ENCODE measurements around the gene MTX1. TPM values are rescaled to one million over a fixed set of nuclear protein-coding genes. Genes with fewer than 3 reads are reported as not detected.

MTX1 gene
- polyA plus RNA-seq, 6 donors from 2014 or later, result 35.5 to 49.1 (median 42.0) TPM

GRCh38 chr1:155247667-155248553, 39.4 kb downstream of the MTX1 start:
- H3K4me1 Mint-ChIP-seq, result peaks cover 18 to 33% (median 33%) of the 10 kb centered on the region in 3 donors
- peaks cover 0 to 6% (median 5%) of the 10 kb centered on the region in 3 donors for H3K27me3 Mint-ChIP-seq
- no peak for DNase-seq
- no peaks in the 10 kb centered on the region for H3K36me3 Mint-ChIP-seq
- no peak for ATAC-seq (ENCODE audit: low read depth in 2 of 2)
- H3K4me3 Mint-ChIP-seq, result peak overlapping the region in 2 of 8 donors; percentile 48 to 67
- peaks cover 0 to 4% (median 2%) of the 10 kb centered on the region in 7 donors for H3K9me3 Mint-ChIP-seq
- H3K27ac Mint-ChIP-seq, result peak overlapping the region in 1 of 6 donors; percentile 37

- ATAC-seq (ENCODE audit: low read depth in 2 of 2) (peak; percentile 28 to 34), DNase-seq (no peak)
- H3K9me3 Mint-ChIP-seq, result no peaks in the 10 kb centered on the region
- H3K27me3 Mint-ChIP-seq, result no peaks in the 10 kb centered on the region
- H3K4me3 Mint-ChIP-seq, result peak overlapping the region; percentile 57 to 86 (median 80)
- no peaks in the 10 kb centered on the region for H3K36me3 Mint-ChIP-seq
- peaks cover 20 to 30% (median 29%) of the 10 kb centered on the region in 3 donors for H3K4me1 Mint-ChIP-seq
- peak overlapping the region in 2 of 6 donors; percentile 33 to 93 for H3K27ac Mint-ChIP-seq
These were observed 41.7 kb downstream of the MTX1 start for GRCh38 chr1:155250246-155250632.

GRCh38 chr1:155250633-155251449, 42.3 kb downstream of the MTX1 start:
- no peaks in the 10 kb centered on the region for H3K9me3 Mint-ChIP-seq
- peaks cover 25 to 35% (median 28%) of the 10 kb centered on the region in 3 donors for H3K4me1 Mint-ChIP-seq
- peak overlapping the region; percentile 49 to 86 (median 77) for H3K4me3 Mint-ChIP-seq
- H3K27me3 Mint-ChIP-seq, result no peaks in the 10 kb centered on the region
- no peaks in the 10 kb centered on the region for H3K36me3 Mint-ChIP-seq
- peak overlapping the region in 3 of 6 donors; percentile 26 to 93 (median 54) for H3K27ac Mint-ChIP-seq
- peak; percentile 96 for DNase-seq
- ATAC-seq (ENCODE audit: low read depth in 2 of 2), result peak; percentile 95 to 96

GRCh38 chr1:155251566-155251965, 43.1 kb downstream of the MTX1 start:
- peaks cover 28 to 37% (median 35%) of the 10 kb centered on the region in 3 donors for H3K4me1 Mint-ChIP-seq
- ATAC-seq (ENCODE audit: low read depth in 2 of 2) (no peak), DNase-seq (no peak)
- H3K4me3 Mint-ChIP-seq, result no peak overlapping the region
- no peaks in the 10 kb centered on the region for H3K27me3 Mint-ChIP-seq
- H3K36me3 Mint-ChIP-seq, result no peaks in the 10 kb centered on the region
- H3K27ac Mint-ChIP-seq, result no peak overlapping the region
- H3K9me3 Mint-ChIP-seq, result no peaks in the 10 kb centered on the region

- no peaks in the 10 kb centered on the region for H3K27me3 Mint-ChIP-seq
- ATAC-seq (ENCODE audit: low read depth in 2 of 2) (no peak), DNase-seq (no peak)
- peaks cover 0 to 10% of the 10 kb centered on the region in 2 donors for H3K36me3 Mint-ChIP-seq
- H3K9me3 Mint-ChIP-seq, result no peaks in the 10 kb centered on the region
- peaks cover 34 to 46% (median 40%) of the 10 kb centered on the region in 3 donors for H3K4me1 Mint-ChIP-seq
- H3K4me3 Mint-ChIP-seq, result peak overlapping the region; percentile 67 to 86 (median 81)
- peak overlapping the region in 3 of 6 donors; percentile 26 to 89 (median 69) for H3K27ac Mint-ChIP-seq
These were observed 44.7 kb downstream of the MTX1 start for GRCh38 chr1:155253208-155253607.

- DNase-seq (no peak), ATAC-seq (ENCODE audit: low read depth in 2 of 2) (no peak)
- Mint-ChIP-seq H3K9me3 (no peaks in the 10 kb centered on the region), H3K36me3 (peaks cover 0 to 10% of the 10 kb centered on the region in 2 donors), H3K27ac (peak overlapping the region in 3 of 6 donors; percentile 26 to 89 (median 69)), H3K4me3 (peak overlapping the region; percentile 76 to 90 (median 84)), H3K4me1 (peaks cover 34 to 46% (median 40%) of the 10 kb centered on the region in 3 donors), H3K27me3 (no peaks in the 10 kb centered on the region)
These were observed 45.3 kb downstream of the MTX1 start for GRCh38 chr1:155253797-155254196.

GRCh38 chr1:155254228-155254713, 45.8 kb downstream of the MTX1 start:
- peaks cover 34 to 46% (median 40%) of the 10 kb centered on the region in 3 donors for H3K4me1 Mint-ChIP-seq
- no peaks in the 10 kb centered on the region for H3K27me3 Mint-ChIP-seq
- ATAC-seq (ENCODE audit: low read depth in 2 of 2) (no peak), DNase-seq (no peak)
- no peaks in the 10 kb centered on the region for H3K9me3 Mint-ChIP-seq
- peaks cover 0 to 10% of the 10 kb centered on the region in 2 donors for H3K36me3 Mint-ChIP-seq
- peak overlapping the region in 3 of 6 donors; percentile 26 to 68 (median 67) for H3K27ac Mint-ChIP-seq
- H3K4me3 Mint-ChIP-seq, result peak overlapping the region; percentile 76 to 90 (median 84)

- Mint-ChIP-seq H3K9me3 (no peaks in the 10 kb centered on the region), H3K36me3 (peaks cover 0 to 10% of the 10 kb centered on the region in 2 donors), H3K4me3 (peak overlapping the region; percentile 82 to 92 (median 86)), H3K27ac (peak overlapping the region in 1 of 6 donors; percentile 26), H3K4me1 (peaks cover 34 to 46% (median 40%) of the 10 kb centered on the region in 3 donors), H3K27me3 (no peaks in the 10 kb centered on the region)
- ATAC-seq (ENCODE audit: low read depth in 2 of 2), result no peak
- DNase-seq, result no peak
These were observed 46.3 kb downstream of the MTX1 start for GRCh38 chr1:155254714-155255242.

GRCh38 chr1:155255243-155256007, 46.9 kb downstream of the MTX1 start, which contains the start of gene ENTREP3:
Gene ENTREP3, minus strand, starts transcription at chr1:155255483. Its CDS starts 606 bp downstream, at chr1:155254877.
- ATAC-seq (ENCODE audit: low read depth in 2 of 2) (peak; percentile 57 to 58), DNase-seq (peak; percentile 64)
- Mint-ChIP-seq H3K36me3 (peaks cover 0 to 10% of the 10 kb centered on the region in 2 donors), H3K27me3 (no peaks in the 10 kb centered on the region), H3K27ac (peak within 1 kb of the TSS in 4 of 6 donors; percentile 26 to 79 (median 70)), H3K4me1 (peaks cover 38 to 52% (median 42%) of the 10 kb centered on the region in 3 donors), H3K9me3 (no peaks in the 10 kb centered on the region), H3K4me3 (peak within 1 kb of the TSS; percentile 82 to 92 (median 86))

GRCh38 chr1:155256058-155256852, 47.8 kb downstream of the MTX1 start:
- no peaks in the 10 kb centered on the region for H3K9me3 Mint-ChIP-seq
- peak overlapping the region; percentile 73 to 92 (median 85) for H3K4me3 Mint-ChIP-seq
- no peak for DNase-seq
- H3K4me1 Mint-ChIP-seq, result peaks cover 42 to 53% (median 43%) of the 10 kb centered on the region in 3 donors
- H3K36me3 Mint-ChIP-seq, result peaks cover 0 to 10% of the 10 kb centered on the region in 2 donors
- H3K27me3 Mint-ChIP-seq, result no peaks in the 10 kb centered on the region
- no peak for ATAC-seq (ENCODE audit: low read depth in 2 of 2)
- peak overlapping the region in 5 of 6 donors; percentile 18 to 79 (median 26) for H3K27ac Mint-ChIP-seq

- peaks cover 40 to 50% (median 50%) of the 10 kb centered on the region in 3 donors for H3K4me1 Mint-ChIP-seq
- peak overlapping the region in 4 of 6 donors; percentile 6 to 88 (median 66) for H3K27ac Mint-ChIP-seq
- H3K4me3 Mint-ChIP-seq, result peak overlapping the region in 5 of 8 donors; percentile 72 to 97 (median 91)
- no peak for DNase-seq
- no peak for ATAC-seq (ENCODE audit: low read depth in 2 of 2)
- H3K36me3 Mint-ChIP-seq, result peaks cover 6 to 10% of the 10 kb centered on the region in 2 donors
- H3K27me3 Mint-ChIP-seq, result no peaks in the 10 kb centered on the region
- no peaks in the 10 kb centered on the region for H3K9me3 Mint-ChIP-seq
These were observed 51.8 kb downstream of the MTX1 start for GRCh38 chr1:155260276-155260675.

Measured in naive B cell (primary cell).